HG03457 (cell line): ENCODE results near the gene CMTM1.

Source experiments
- ATAC-seq: cut with Tn5 transposase; IDR thresholded peaks from one replicate; pipeline ENCODE4 v1.9.1; 2021; ENCODE audit warnings: moderate number of reproducible peaks; ENCODE audit not compliant: unreplicated experiment

CMTM1 gene

DNA sequence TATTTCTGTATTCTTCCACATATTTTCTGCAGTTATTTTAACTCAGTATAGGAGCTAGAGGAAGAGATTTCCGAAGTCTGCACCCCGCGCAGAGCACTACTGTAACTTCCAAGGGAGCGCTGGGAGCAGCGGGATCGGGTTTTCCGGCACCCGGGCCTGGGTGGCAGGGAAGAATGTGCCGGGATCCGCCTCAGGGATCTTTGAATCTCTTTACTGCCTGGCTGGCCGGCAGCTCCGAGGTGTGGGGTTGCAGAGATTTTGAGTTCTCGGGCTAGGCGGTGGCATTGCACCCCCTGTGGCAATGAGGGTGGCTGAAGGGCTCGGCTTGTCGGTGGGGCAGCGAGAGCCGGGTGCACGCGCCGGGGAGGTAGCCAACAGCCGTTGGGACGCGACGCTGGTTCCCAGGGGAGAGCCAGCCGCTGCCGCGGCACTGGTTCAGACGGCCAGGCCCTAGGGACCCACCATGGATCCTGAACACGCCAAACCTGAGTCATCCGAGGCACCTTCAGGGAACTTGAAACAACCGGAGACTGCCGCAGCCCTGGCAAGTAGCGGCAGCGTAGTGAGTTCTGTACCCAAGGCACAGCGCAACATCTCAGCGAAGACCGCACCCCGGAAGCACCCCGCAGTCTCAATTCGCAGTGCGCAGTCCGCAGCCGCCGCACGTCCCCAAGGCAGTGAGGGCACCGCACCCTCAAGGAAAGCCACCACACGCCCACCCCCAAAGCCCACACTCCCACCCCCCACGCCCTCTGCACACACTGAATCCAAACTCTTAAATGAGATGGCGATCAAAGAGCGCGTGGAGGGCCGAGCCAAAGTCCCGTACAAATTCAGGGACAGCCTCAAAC lies at the start of gene CMTM1:
Gene CMTM1, plus strand, starts transcription at position 389 of the 851 bp plus-strand sequence. Its CDS starts 75 bp downstream, at position 464.
- no peak for ATAC-seq

DNA sequence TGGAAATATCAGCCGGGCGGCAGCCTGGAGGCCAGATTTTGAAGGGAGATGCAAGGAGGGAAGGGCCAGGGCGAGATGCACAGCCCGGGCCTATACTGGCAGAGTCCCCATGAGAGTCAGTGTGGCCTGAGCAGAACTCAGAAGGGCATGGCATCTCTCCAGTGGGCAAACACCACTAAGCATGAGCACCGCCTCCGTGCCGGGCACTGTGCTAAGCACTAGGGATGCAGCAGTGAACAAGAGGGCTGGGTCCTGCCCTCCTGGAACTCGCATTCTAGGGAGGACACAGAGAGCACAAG lies 49.8 kb upstream of the CMTM1 start:
- ATAC-seq: peak; percentile 8

- ATAC-seq: peak; percentile 95
These were observed 49.2 kb upstream of the CMTM1 start for GRCh38 chr16:66516808-66517585.

GRCh38 chr16:66517586-66518263 lies 48.5 kb upstream of the CMTM1 start:
- no peak for ATAC-seq

DNA sequence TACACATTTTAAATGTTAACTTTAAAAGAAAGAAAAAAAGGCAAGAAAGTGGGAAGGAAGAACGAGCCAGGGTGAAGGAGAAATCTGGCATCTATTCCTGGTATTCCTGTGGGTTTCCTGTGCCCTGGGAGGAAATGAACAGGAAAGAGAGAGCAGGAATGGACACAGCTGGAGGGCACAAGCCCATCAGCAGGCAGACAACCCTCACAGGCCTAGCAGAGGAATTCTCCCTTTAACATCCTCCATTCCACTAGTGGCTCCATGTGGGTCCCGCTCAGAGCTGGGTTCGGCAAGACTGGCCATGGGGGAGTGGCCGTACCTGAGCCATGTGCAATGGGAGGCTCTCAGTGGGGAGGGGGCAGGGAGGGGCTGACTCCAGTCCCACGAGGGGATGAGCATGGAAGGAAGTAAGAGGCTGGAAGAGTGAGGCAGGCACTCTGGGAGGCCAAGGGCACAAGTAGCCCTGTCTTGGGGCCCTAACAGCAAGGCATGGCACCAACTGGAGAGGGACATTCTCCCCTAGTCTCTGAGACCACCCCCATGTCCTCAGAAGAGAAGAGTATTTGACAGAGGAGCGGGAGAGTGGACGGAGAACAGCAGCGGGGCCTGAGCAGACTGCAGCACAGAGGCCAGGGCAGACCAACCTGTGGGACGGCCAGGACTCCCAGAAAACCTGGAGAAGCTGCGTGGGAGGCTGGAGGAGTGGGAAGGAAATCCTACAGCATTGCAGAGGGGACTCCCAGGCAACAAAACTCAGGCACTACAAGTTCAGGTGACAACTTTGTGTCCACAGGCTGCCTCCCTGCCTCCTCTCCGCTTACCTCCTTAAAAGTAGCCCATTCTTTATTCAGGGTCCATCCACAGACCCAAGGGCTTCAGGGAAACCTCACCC lies 46.5 kb upstream of the CMTM1 start:
- ATAC-seq: no peak

DNA sequence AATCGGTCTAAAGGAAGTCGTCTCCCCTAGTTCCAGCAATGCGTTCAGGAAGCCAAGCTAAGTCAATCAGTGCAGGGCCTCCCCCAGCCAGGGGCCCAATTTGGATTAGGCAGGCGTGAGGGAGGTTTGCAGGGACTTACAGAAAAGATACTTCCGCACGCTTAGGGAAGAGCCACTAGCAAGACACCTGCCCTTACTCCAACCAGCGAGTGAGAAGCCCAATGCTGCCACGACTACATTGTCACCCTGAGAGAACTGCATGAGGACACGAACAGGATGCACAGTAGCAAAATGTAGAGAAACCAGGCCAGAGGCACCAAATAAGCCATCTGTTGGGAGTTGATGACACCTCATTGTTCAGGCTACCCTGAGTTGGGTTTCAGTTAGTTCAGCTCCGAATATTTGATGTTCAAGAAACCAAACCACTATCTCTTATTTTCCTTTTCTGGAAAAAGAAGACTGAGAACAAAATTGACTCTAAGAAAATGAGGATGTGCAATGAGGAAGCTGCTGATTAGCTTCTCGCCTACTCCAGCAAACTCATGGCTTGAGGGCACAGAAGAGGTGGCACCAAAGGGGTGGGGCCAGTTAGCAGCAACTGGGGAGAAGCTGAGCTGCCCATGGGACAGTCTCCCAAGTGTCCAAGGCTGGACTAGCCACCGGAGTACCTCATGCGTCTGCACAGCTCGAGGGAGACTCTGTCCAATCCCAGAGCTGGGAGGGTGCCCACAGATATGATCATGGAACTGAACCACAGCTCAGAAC lies 45.7 kb upstream of the CMTM1 start:
- no peak for ATAC-seq

- no peak for ATAC-seq
These were observed 45.0 kb upstream of the CMTM1 start for GRCh38 chr16:66521252-66521713.

DNA sequence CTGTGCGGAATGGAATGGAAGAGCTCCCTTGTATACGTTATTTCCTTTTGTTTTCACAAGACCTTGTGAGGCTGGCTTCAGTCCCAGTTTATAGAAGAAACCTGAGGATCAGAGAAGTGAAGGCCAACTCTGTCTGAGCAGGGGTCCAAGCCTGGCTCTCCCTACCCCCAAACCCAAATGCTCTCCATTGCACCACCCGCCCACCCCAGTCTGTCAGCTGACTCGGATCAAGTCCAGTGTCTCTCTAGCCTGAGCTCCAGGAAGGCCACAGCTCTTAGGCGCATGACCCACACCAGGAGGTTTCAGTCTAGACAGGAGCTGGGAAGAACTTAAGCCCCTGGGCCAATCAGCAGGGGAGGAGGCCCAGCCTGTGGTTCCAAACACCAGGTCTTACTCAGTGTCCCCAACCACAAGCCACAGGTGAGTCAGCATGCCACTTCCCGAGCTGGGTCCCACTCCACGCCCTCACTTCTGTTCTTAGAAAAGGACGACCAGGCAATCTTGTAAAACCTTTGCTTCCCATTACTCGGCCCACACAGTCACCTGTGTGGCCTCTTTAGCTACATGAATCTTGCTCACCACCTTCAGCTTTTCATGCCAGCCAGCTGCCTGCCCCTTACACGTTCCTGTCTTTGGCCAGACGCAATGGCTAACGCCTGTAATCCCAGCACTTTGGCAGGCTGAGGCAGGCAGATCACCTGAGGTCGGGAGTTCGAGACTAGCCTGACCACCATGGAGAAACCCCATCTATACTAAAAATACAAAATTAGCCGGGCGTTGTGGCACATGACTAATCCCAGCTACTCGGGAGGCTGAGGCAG lies 44.1 kb upstream of the CMTM1 start:
- ATAC-seq: peak; percentile 57

- no peak for ATAC-seq
These were observed 43.2 kb upstream of the CMTM1 start for GRCh38 chr16:66522816-66523590.

DNA sequence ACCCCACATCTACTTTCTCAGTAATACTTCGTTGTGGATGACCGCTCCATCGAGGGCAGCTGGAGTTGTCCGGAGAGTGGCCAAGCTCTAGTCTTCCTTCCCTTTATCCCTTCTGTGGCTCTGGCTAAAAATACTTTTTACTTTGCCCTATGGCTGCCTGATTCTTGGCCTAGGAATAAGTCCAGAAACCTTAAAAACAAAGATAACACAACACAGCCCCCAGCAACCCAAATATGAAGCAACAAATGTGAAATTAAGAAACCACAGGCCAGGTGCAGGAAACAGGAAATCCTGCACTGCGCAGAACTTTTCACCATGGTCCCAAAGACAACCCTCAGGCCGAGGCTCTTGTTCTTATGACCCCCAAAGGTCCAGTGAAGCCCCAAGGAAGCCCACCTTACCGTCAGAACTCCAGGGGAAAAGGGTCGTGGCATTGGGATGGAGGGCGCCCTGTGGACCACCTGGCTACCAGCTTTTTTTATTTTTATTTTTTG lies 42.3 kb upstream of the CMTM1 start:
- no peak for ATAC-seq

DNA sequence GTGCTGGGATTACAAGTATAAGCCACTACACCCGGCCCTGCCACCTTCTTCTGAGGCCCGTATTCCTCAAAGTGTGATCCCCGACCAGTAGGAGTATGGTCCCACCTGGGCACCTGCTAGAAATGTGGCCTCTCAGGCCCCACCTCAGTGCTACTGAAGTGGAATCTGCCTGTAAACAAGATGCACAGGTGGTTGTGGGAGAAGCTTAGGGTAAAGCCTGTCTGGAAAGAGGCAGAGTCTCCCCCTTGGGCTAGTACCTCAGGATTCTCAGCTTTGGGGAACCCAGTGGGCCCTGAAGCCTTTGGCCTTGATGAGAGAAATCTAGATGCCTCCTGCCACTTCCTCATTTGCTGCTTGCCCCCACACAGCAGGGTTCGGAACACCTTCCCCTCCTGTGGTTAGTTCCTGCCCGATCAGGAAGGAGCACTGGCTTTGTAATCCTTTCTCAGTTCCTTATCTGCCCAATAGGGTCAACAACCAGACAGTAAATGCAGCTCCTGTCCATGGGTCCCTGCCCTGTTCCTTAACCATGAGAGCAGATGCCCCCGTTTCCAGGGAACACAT lies 41.6 kb upstream of the CMTM1 start:
- peak; percentile 55 for ATAC-seq

DNA sequence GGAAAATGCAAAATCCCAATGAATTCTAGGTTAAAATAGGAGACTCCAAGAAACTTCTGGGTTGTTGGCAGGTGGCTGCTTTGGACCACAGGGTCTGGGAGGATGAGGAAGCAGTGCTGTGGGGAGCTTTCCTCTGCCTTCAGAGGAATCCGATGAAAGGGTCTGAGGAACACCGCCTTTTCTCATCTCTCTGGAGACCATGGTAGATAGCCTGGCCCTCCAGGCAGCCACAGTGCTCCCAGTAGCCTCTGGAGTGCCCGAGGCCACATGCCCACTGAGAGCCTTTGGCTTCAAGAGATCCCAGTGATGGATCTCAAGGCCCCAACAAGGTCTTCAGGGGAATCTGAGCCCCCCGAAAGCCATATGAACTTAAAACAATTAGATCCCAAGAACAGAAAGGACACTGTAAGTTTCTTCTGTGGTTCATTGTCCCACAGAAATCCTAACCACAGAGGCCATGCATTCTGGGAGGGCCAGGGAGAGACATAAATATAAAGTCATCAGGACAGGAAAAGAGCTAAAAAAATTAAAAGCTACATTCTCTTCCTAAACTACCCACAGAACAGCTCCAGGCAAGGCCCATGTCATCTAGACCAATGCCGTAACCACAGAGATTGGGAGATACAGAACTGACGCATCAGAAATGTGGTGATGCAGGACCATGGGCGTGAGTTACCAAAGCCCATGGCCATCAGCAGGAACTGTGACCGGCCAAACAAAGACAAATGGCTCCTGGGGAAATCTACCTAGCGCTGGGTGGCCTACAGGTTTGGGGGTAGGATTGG lies 40.7 kb upstream of the CMTM1 start:
- no peak for ATAC-seq

DNA sequence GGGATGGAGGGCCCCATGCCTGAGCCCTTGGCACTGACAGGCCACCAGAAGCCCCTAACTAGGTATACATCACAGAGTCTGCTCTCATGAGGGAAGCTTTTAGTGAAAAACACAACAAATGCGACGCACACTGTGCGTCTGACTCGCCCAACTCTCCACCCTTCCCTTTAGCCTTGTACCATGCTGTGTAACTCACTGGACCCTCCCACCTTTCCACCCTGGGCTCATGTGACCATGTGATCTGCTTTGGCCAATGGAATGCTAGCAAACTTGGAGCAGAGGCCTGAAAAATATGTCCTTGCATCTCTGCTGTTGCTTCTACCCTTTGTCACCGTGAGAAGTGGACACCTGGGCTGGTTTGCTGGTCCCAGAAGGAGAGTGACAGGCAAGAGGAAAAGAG lies 37.9 kb upstream of the CMTM1 start:
- no peak for ATAC-seq

DNA sequence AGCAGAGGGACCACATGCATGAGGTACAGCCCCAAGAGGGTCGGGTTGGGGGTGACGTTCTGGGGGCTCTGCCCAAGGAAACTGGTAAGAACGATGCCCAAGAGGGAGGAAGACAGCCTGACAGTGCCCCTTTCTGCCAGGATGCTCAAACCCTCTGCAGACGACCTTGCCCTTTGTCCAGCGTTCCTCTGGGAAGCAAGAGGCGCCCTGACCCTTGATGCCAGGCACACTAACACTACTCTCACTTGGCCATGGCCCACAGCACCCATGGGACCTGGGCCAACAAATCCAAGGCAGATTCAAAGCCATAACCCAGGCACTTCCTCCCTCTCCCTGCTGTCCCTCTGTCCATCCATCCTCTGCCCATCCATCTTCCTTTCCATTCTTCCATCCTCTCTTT lies 36.8 kb upstream of the CMTM1 start:
- no peak for ATAC-seq

- no peak for ATAC-seq
These were observed 31.9 kb upstream of the CMTM1 start for GRCh38 chr16:66534376-66534799.

DNA sequence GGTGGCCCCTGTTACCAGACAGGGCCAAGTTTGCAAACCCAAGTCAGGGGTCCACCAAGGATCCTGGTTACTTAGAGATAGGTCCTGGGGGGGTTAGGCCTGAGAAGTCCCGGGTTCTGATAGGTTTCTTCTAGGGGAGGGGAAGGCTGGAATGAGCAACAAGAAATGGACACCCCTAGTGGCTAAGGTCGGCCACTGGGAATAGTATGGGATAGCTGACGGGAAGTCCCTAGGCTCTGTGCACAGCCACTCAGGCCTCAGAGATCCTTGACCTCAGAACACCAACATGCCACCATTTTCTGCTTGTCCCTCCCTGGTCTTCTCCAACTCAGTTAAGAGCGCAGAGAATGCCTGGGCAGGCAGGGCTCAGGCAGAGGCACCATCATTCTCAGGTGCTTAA lies 29.7 kb upstream of the CMTM1 start:
- no peak for ATAC-seq

GRCh38 chr16:66537236-66537635 lies 29.0 kb upstream of the CMTM1 start:
- no peak for ATAC-seq
